A172 (cell line): ENCODE measurements around the gene ARG2. TPM values are rescaled to one million over a fixed set of nuclear protein-coding genes. Genes with fewer than 3 reads are reported as not detected.
"Not testable (repeated sequence)": the region's sequence is repeated elsewhere in the genome, so short reads cannot be mapped to it uniquely, and the experiment has no call there.

Experiments used
- DNase-seq: peaks from one replicate; pipeline ENCODE4 v3.0.0-alpha.2; 2015; ENCODE audit warnings: low spot score
- total RNA-seq: library from RNA; depleted of rRNA; stranded (reverse); fragments of >200 nt; shearing (Covaris generic); gene quantifications from 2 replicates; pipeline ENCODE4 v1.2.3, GENCODE V29; 2014

Gene ARG2
- total RNA-seq, 1 experiment from 2014 or later, result 2.4 TPM

- DNase-seq, result no peak
These were observed 33.4 kb upstream of the ARG2 start for GRCh38 chr14:67586369-67586768.

DNA sequence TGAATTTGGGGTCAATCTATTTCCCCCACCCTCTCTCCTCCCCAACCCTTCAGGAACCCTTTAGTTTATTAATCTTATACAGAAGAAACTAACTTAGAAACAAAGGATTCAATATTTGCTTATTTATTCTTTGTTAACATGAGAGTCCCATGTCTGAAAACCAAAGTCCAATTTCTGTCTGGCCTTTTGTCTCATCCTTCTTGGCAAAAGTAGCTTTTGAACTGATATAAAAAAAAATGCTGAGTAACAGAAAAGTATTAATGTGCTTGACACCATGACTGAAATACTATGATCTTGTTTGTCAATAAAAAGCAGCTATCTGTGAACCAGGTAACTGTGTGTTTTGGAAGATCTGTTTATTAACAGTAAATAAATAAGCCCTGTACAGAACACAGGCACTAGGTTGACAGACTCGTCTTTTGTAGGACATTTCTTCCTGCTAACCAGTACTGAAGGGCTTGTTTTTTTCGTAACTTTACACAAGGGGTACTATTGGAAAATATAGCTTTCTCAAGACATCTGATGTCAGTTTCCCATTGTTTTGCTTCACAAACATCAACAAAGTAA lies 30.4 kb upstream of the ARG2 start:
- no peak for DNase-seq

GRCh38 chr14:67593650-67594049 lies 26.1 kb upstream of the ARG2 start:
- DNase-seq, result not testable (repeated sequence)

DNA sequence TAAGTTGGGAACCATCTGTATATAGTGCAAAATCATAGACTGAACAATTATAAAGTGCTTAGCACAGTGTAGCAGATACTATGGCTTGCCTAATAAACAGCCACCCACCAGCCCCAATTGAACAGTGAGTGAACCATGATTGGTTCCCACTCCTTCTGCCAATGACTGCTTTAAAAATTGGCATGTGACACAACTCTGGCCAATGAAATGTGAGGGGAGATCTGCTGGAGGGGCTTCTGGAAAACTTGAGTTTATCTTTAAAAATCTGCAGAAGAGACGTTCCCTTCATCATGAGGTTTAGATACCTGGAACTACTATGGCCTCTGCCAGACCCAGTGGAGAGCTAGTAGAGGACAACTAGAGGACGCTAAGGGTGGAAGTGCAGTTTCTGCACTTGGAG lies 24.3 kb upstream of the ARG2 start:
- DNase-seq, result no peak

- DNase-seq, result peak; percentile 41
These were observed 19.8 kb upstream of the ARG2 start, which contains the start of gene PIGH for GRCh38 chr14:67599698-67600561. PIGH (minus strand) TSS chr14:67600268; CDS start chr14:67600203, 65 bp downstream.

- DNase-seq, result not testable (repeated sequence)
These were observed 19.2 kb upstream of the ARG2 start for GRCh38 chr14:67600562-67600974.

GRCh38 chr14:67602076-67602475 lies 17.6 kb upstream of the ARG2 start:
- no peak for DNase-seq

GRCh38 chr14:67602995-67603545 lies 16.6 kb upstream of the ARG2 start:
- no peak for DNase-seq

DNA sequence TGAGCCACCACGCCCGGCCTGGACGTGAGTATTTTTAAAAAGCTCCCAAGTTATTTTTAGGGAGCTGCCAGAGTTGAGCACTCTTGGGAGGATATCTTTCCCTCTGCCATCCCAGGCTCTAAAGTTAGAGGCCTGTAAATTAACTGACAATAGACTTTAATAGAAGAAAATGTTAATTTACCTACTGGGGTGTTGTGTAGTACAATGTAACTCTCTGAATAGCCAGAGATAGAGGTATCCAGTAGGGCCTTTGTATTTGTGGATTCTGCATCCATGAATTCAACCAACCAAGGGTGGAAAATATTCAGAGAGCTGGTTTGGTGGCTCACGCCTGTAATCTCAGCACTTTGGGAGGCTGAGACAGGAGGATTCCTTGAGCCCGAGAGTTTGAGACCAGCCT lies 12.1 kb upstream of the ARG2 start:
- DNase-seq, result no peak

GRCh38 chr14:67609642-67610310 lies 9.9 kb upstream of the ARG2 start:
- DNase-seq, result no peak

- no peak for DNase-seq
These were observed 9.2 kb upstream of the ARG2 start for GRCh38 chr14:67610491-67610890.

- peak; percentile 42 for DNase-seq
These were observed 1.1 kb upstream of the ARG2 start for GRCh38 chr14:67618617-67619063.

- no peak for DNase-seq
These were observed 581 bp downstream of the ARG2 start for GRCh38 chr14:67620217-67620785.

DNA sequence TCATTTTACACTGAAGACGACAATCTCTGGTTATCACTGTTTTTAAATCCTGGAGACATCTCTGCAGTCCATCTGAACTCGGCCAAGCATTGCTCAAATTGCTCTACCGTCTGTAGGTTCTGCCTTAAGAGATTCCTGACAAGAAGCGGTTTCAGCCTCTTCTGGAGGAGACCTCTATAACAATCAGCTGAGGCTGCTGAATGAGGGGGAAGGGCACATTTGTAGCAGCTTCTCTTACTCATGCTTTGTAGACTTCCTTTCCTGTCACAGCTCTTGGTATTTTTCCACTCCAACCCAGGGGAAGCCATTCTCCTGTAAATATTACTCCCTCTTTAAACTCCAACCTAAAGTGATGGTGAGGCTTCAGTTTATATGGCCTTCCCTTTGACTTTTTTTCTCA lies 3.0 kb downstream of the ARG2 start:
- DNase-seq, result peak; percentile 76

DNA sequence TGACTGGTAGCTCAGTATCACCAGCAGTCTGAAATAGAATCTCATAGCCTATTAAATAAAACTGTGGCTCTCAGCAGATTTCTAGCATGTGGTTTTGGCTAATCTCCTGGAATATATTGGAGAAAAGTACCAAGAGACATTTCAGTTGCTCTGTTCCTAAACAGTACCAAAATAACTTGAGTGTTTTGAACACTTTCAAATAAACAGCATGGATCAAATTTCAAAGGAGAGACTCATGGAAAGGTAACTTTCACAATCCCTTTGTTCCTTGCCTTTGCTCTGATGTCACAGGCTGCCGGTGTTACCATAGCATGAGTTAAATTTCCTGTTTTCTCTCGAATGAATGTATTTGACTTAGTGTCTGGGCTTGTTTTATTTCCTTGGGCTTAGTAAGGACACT lies 3.4 kb downstream of the ARG2 start:
- peak; percentile 8 for DNase-seq

DNA sequence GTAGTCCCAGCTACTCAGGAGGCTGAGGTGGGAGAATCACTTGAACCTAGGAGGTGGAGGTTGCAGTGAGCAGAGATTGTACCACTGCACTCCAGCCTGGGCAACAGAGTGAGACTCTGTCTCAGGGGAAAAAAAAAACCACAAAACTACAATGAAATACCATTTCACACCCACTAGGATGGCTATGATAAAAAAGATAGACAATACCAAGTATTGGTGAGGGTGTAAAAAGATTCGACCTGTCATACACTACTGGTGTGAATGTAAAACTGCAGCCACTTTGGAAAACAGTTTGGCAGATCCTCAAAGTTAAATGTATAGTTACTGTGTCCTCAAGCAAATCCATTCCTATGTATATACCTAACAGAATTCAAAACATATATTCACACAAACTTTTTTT lies 6.4 kb downstream of the ARG2 start:
- not testable (repeated sequence) for DNase-seq

- DNase-seq, result no peak
These were observed 7.8 kb downstream of the ARG2 start for GRCh38 chr14:67627519-67627918.

- DNase-seq, result no peak
These were observed 10.5 kb downstream of the ARG2 start for GRCh38 chr14:67630186-67630585.

GRCh38 chr14:67630938-67631337 lies 11.2 kb downstream of the ARG2 start:
- DNase-seq, result no peak

GRCh38 chr14:67633451-67634147 lies 13.9 kb downstream of the ARG2 start:
- DNase-seq, result no peak

GRCh38 chr14:67636361-67636919 lies 16.7 kb downstream of the ARG2 start:
- no peak for DNase-seq
